Stimulated activated effector memory CD8-positive, alpha-beta T cell treated with anti-CD3 and anti-CD28 coated beads, Interleukin-12 subunit alpha, Interleukin-12 subunit beta, amount 100 ng/mL, for 72 hours (primary cell): ENCODE data around the gene STK10.

Source experiments
- ATAC-seq: fragments of 150-1000 bp; cut with Tn5 transposase; 2 replicates; pipeline ENCODE4 v1.10.0; 2021
- DNase-seq, 2 donors: peaks; one replicate each; pipeline ENCODE4 v3.0.0; 2021 to 2022; ENCODE audit warnings: low spot score in 2 of 2
- H3K27ac Mint-ChIP-seq: one replicate; pipeline ENCODE4 v1.8.0; 2022; ENCODE audit warnings: mild to moderate bottlenecking, mixed read lengths
- H3K36me3 Mint-ChIP-seq: one replicate; pipeline ENCODE4 v1.8.0; 2022; ENCODE audit warnings: mild to moderate bottlenecking, mixed read lengths
- H3K4me1 Mint-ChIP-seq: one replicate; pipeline ENCODE4 v1.8.0; 2022; ENCODE audit warnings: mixed read lengths
- H3K4me3 Mint-ChIP-seq: one replicate; pipeline ENCODE4 v1.8.0; 2022; ENCODE audit warnings: mild to moderate bottlenecking, mixed read lengths
- H3K9me3 Mint-ChIP-seq: one replicate; pipeline ENCODE4 v1.8.0; 2022; ENCODE audit warnings: mixed read lengths

The STK10 gene

GRCh38 chr5:172064766-172065165, 123.3 kb downstream of the STK10 start:
- no peak for ATAC-seq
- no peak for DNase-seq
- Mint-ChIP-seq H3K36me3 (peaks cover 100% of the 10 kb centered on the region), H3K27ac (peak overlapping the region; percentile 81), H3K4me3 (no peak overlapping the region), H3K9me3 (no peaks in the 10 kb centered on the region), H3K4me1 (peaks cover 57% of the 10 kb centered on the region)

DNA sequence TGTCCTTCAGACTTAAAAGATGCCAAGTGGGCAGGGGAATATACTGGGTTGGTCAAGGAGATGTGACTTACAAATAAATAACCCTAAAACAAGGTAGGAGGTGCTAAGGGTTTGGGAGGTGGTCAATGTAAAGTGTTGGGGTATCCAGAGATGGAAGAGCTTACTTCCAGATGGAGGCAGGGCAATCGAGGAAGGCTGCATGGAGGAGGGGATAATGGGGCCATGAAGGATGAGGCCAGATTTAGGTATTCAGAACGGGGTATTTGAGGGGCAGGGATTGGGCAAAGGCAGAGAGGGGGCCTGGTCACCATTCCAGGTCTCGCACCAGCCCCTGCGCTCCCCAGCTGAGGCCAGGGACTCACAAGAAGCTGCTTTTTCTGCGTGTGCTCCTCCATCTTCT, 123.7 kb downstream of the STK10 start:
- no peak overlapping the region for H3K4me3 Mint-ChIP-seq
- H3K9me3 Mint-ChIP-seq = no peaks in the 10 kb centered on the region
- no peak for DNase-seq
- H3K4me1 Mint-ChIP-seq = peaks cover 57% of the 10 kb centered on the region
- H3K36me3 Mint-ChIP-seq = peaks cover 100% of the 10 kb centered on the region
- H3K27ac Mint-ChIP-seq = peak overlapping the region; percentile 81
- ATAC-seq = no peak

DNA sequence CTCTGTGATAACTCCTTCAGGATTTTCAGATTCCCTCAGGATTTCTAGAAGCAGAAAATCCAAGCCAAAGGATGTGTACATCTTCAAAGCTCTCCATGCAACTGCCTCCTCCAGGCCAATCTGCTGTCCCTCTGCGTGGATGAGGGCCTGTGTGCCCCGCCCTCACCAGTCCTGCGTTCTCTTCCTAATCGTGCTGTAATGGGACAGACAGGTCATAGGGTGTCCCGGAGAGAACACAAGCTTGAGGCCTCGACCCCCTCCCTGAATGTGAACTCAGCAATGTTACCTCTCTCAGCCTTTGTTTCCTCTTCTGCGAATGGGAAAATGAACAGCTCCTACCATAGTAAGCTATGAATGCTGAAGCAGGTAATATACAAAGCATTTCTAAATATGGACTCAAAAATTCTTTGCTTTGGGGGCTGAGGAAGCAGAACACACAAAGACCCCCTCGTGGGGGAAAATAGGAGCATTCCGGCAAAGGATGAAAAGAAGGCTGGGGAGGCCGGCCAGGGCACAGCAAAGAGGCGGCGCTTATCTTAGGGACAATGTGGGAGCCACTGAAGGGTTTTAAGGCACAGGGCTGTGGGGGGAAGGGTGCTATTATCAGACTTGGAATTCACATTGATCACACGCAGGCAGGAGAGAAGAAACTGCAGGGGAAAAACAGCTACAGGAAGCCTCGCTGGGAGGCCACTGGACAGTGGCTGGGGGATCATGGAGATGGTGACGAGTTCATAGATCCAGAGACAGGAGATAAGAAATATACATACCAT, 124.4 kb downstream of the STK10 start:
- no peak for ATAC-seq

DNA sequence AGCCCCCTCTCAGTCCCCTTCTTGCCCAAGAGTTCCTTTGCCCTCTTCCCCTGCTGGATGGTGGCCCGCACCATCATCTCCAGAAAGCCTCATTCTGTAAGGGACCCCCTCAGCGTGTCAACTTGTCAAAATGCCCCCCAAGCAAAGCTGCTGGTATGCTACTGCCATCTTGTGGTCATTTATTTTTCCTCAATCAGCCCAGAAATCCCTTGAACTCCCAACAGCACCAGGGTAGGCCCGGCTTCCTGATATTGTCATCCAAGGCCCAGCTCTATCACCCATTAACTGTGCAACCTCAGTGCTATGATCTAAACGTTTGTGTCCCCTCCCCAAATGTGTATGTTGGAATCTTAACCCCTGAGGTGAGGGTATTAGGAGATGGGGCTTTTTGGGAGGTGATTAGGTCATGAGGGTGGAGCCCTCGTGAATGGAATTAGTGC, 128.3 kb downstream of the STK10 start:
- no peaks in the 10 kb centered on the region for H3K9me3 Mint-ChIP-seq
- no peak for DNase-seq
- peak overlapping the region; percentile 90 for H3K27ac Mint-ChIP-seq
- no peak for ATAC-seq
- peaks cover 100% of the 10 kb centered on the region for H3K36me3 Mint-ChIP-seq
- peaks cover 35% of the 10 kb centered on the region for H3K4me1 Mint-ChIP-seq
- H3K4me3 Mint-ChIP-seq = no peak overlapping the region

More for the DNA sequence above, 124.4 kb downstream of the STK10 start:
- H3K27ac Mint-ChIP-seq = peak overlapping the region; percentile 81
- no peaks in the 10 kb centered on the region for H3K9me3 Mint-ChIP-seq
- H3K4me3 Mint-ChIP-seq = no peak overlapping the region
- H3K4me1 Mint-ChIP-seq = peaks cover 52% of the 10 kb centered on the region
- H3K36me3 Mint-ChIP-seq = peaks cover 100% of the 10 kb centered on the region
- no peak for DNase-seq

DNA sequence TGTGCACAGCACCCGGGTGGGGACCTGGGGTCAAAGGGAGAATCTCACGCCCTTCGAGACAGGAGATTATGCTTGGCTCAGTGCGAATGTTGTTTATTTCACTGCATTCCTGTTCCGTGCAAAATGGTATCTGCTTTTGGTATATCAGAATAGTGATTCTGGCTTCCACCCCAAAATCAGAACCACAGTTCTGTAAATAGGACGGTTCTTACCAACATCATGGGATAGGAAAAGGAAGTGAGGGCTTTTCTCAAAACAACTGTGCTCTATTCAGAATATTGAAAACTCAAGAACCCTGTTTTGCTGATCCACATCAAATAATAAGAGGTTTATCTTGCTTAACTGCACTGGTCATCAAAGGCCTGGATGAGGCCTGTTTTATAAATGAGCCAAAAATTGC, 129.9 kb downstream of the STK10 start:
- DNase-seq = no peak
- Mint-ChIP-seq H3K4me3 (no peak overlapping the region), H3K9me3 (no peaks in the 10 kb centered on the region), H3K27ac (peak overlapping the region; percentile 82), H3K36me3 (peaks cover 100% of the 10 kb centered on the region), H3K4me1 (peaks cover 22% of the 10 kb centered on the region)
- no peak for ATAC-seq

GRCh38 chr5:172055996-172056395, 132.0 kb downstream of the STK10 start:
- Mint-ChIP-seq H3K9me3 (no peaks in the 10 kb centered on the region), H3K4me1 (peaks cover 22% of the 10 kb centered on the region), H3K4me3 (no peak overlapping the region), H3K27ac (peak overlapping the region; percentile 82), H3K36me3 (peaks cover 100% of the 10 kb centered on the region)
- DNase-seq (no peak), ATAC-seq (no peak)

GRCh38 chr5:172055421-172055820, 132.6 kb downstream of the STK10 start:
- H3K9me3 Mint-ChIP-seq = no peaks in the 10 kb centered on the region
- H3K27ac Mint-ChIP-seq = peak overlapping the region; percentile 82
- peaks cover 22% of the 10 kb centered on the region for H3K4me1 Mint-ChIP-seq
- DNase-seq = no peak
- ATAC-seq = no peak
- H3K36me3 Mint-ChIP-seq = peaks cover 100% of the 10 kb centered on the region
- H3K4me3 Mint-ChIP-seq = no peak overlapping the region

- ATAC-seq (no peak), DNase-seq (no peak)
- Mint-ChIP-seq H3K9me3 (no peaks in the 10 kb centered on the region), H3K36me3 (peaks cover 100% of the 10 kb centered on the region), H3K4me1 (peaks cover 20% of the 10 kb centered on the region), H3K4me3 (no peak overlapping the region), H3K27ac (peak overlapping the region; percentile 82)
Measured at GRCh38 chr5:172054611-172055153, 133.3 kb downstream of the STK10 start.

DNA sequence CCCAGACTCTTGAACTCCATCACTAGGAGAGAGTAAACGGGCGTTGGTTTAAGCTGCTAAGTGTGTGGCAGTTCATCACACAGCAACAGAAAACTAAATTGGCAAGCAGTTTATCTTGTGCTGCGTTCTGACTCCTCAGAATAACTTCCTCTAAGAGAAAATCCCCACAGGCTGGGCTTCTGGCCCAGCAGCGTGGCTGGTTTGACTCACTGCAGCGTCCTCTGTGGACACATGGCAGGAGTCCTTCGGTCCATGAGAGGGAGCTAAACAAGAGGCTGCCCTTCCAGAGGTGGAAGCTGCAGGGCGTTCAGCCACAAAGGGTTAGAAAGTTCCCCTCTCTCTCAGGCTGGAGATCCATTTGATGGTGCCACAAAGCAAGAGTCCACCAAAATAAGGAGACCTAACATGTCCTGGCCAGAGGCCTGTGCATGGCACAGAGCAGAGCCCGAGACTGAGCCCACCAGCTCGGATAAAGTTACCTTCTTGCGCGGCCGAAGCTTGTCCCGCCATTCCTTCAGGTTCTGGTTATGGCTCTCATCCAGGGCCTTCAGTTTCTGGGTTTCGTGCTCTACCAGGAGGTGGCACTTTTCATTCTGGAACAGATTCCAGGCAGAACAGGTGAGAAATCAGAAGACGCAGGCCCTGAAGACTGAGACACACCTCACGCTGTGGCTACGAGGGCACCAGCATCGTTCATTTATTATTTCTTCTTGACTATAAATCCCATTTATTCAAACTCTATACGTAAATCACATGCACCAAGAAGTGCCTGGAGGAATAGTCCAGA, 135.4 kb downstream of the STK10 start:
- no peak for ATAC-seq
- DNase-seq = no peak
- peaks cover 31% of the 10 kb centered on the region for H3K4me1 Mint-ChIP-seq
- no peak overlapping the region for H3K4me3 Mint-ChIP-seq
- peak overlapping the region; percentile 82 for H3K27ac Mint-ChIP-seq
- H3K36me3 Mint-ChIP-seq = peaks cover 100% of the 10 kb centered on the region
- H3K9me3 Mint-ChIP-seq = no peaks in the 10 kb centered on the region

GRCh38 chr5:172051643-172052339, 136.2 kb downstream of the STK10 start:
- H3K4me3 Mint-ChIP-seq = no peak overlapping the region
- no peaks in the 10 kb centered on the region for H3K9me3 Mint-ChIP-seq
- ATAC-seq (no peak), DNase-seq (no peak)
- peaks cover 100% of the 10 kb centered on the region for H3K36me3 Mint-ChIP-seq
- H3K27ac Mint-ChIP-seq = peak overlapping the region; percentile 67
- H3K4me1 Mint-ChIP-seq = peaks cover 23% of the 10 kb centered on the region

DNA sequence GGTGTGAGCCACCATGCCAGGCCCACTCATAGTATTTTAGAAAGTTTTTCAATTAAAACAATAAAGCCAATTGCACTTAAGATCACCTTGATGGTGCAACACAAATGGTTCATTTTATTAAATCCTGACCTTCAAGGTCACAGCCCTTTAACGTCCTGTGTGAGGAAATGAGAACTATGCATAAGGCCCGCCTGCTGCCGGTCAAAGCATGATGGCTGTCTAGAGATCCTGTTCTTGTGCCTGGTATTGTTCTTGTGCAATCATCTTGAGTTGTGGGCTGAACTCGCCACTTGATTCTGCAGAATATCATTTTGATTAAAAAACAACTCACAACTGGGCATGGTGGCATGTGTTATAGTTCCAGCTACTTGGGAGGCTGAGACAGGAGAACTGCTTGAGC, 137.9 kb downstream of the STK10 start:
- DNase-seq (no peak), ATAC-seq (no peak)
- H3K27ac Mint-ChIP-seq = no peak overlapping the region
- no peaks in the 10 kb centered on the region for H3K9me3 Mint-ChIP-seq
- peaks cover 100% of the 10 kb centered on the region for H3K36me3 Mint-ChIP-seq
- H3K4me1 Mint-ChIP-seq = peaks cover 18% of the 10 kb centered on the region
- no peak overlapping the region for H3K4me3 Mint-ChIP-seq

GRCh38 chr5:172049226-172049796, 138.7 kb downstream of the STK10 start:
- Mint-ChIP-seq H3K36me3 (peaks cover 100% of the 10 kb centered on the region), H3K9me3 (no peaks in the 10 kb centered on the region), H3K4me3 (no peak overlapping the region), H3K27ac (peak overlapping the region; percentile 87), H3K4me1 (peaks cover 20% of the 10 kb centered on the region)
- DNase-seq (no peak), ATAC-seq (no peak)

DNA sequence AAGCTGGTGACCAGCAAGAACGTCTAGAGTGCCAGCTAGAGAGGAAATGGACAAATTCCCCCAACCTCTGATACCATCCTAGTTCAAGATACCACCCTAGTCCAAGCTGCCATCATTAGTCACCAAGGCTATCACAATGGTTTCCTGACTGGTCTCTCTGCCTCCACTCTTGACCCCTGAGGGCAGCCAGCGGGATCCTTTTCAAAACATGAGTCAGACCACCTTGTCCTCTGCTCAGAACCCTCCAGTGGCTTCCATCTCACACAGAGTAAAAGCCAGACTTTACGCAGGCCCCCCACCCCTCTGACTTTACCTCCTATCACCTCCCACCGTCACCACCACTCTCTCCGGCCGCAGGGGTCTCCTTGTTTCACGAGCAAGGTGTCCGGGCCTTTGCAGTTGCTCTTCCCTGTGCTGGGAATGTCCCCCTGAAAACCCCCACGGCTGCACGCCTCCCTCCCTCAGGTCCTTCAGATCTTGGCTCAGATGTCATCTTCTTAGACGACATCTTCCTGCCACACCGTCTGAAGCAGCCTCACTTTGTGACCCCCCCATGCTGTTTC, 139.4 kb downstream of the STK10 start:
- no peaks in the 10 kb centered on the region for H3K9me3 Mint-ChIP-seq
- no peak for ATAC-seq
- no peak for DNase-seq
- H3K36me3 Mint-ChIP-seq = peaks cover 100% of the 10 kb centered on the region
- no peak overlapping the region for H3K4me3 Mint-ChIP-seq
- peak overlapping the region; percentile 87 for H3K27ac Mint-ChIP-seq
- peaks cover 20% of the 10 kb centered on the region for H3K4me1 Mint-ChIP-seq

GRCh38 chr5:172048170-172048422, 139.9 kb downstream of the STK10 start:
- H3K4me1 Mint-ChIP-seq = peaks cover 20% of the 10 kb centered on the region
- DNase-seq = no peak
- peak overlapping the region; percentile 87 for H3K27ac Mint-ChIP-seq
- H3K4me3 Mint-ChIP-seq = no peak overlapping the region
- H3K9me3 Mint-ChIP-seq = no peaks in the 10 kb centered on the region
- H3K36me3 Mint-ChIP-seq = peaks cover 100% of the 10 kb centered on the region
- no peak for ATAC-seq

- no peak overlapping the region for H3K4me3 Mint-ChIP-seq
- peaks cover 99% of the 10 kb centered on the region for H3K36me3 Mint-ChIP-seq
- no peaks in the 10 kb centered on the region for H3K9me3 Mint-ChIP-seq
- ATAC-seq (no peak), DNase-seq (no peak)
- peak overlapping the region; percentile 87 for H3K27ac Mint-ChIP-seq
- H3K4me1 Mint-ChIP-seq = peaks cover 20% of the 10 kb centered on the region
Measured at GRCh38 chr5:172046593-172046992, 141.4 kb downstream of the STK10 start.
